CD4-positive, alpha-beta T cell treated with Interleukin-17A for 1 hour (primary cell): ENCODE results near the gene NIN.
A peak's percentile ranks its signal among the peaks of the same experiment; 100 is the strongest.
"Not testable (repeated sequence)": the region's sequence is repeated elsewhere in the genome, so short reads cannot be mapped to it uniquely, and the experiment has no call there.

Experiments used
- DNase-seq: peaks from one replicate; pipeline ENCODE4 v3.0.0-alpha.2; 2020

NIN gene

DNA sequence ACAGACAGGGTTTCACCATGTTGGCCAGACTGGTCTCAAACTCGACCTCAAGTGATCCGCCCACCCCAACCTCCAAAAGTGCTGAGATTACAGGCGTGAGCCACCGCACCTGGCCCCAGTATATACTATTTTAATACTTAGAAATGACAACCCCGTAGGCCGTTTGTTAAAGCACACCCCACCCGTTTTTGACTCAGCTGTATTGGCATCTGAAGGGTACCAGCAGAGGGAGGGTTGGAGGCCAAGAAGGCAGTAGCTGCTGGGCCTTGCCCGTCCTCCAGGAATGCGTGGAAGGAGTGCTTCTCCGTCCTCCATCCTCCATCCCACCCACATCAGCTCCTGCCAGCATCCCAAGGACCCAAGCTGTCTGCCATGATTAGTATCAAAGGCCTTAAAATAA, 6.3 kb upstream of the NIN start:
- DNase-seq, result no peak

DNA sequence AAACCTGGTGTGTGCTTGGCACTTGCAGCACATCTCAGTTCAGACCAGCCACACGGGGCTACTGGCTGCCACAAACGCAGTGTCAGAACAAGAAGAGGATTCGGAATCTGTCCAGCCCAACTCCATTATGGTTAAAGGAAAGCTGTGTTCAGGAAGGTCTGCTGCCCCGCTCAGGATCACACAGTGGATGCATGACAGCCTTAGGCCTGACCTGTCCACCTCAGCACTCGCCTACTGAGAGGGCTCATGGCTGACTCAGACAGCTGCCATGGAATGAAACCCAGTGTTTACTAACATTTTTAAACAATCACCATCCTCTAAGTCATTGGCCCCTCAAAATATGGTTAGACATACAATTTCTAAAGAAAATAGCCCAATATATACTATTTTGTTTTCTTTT, 5.6 kb upstream of the NIN start:
- no peak for DNase-seq

DNA sequence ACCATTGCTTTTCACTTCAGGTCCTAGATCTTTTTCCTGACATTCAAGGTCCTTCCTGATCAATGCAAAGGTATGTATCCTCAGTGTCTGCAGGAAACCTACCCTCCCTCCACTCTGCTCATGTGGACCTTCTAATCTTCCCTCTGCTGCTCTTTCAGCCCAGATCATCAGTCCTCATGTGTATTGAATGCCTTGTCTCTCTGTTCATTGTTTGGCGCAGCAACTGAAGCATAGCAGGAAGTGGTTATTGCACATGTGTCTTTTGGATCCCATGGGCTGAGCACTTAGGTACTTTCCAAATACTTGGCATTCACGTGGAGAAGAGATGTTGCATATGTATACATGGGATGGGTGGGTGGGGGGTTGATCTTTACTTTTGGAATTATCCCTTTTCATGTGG, 4.3 kb upstream of the NIN start:
- DNase-seq, result peak; percentile 57

DNA sequence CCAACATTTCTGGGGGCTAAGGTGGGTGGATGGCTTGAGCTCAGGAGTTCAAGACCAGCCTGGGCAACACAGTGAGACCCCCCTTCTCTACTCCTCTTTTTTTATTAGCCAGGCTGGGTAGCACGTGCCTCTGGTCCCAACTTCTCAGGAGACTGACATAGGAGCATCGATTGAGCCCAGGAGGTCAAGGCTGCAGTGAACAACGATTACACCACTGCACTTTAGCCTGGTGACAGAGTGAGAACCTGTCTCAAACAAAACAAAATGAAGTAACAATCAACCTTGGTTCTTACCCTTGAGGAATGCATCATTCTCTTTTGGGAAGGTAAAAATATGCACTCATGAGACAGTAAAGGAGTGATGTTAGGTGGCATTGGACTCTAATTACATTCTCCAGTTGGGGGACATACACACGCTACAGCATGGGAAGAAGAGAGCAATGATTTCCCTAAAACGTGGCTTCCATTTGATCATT, 3.9 kb upstream of the NIN start:
- DNase-seq, result no peak

DNA sequence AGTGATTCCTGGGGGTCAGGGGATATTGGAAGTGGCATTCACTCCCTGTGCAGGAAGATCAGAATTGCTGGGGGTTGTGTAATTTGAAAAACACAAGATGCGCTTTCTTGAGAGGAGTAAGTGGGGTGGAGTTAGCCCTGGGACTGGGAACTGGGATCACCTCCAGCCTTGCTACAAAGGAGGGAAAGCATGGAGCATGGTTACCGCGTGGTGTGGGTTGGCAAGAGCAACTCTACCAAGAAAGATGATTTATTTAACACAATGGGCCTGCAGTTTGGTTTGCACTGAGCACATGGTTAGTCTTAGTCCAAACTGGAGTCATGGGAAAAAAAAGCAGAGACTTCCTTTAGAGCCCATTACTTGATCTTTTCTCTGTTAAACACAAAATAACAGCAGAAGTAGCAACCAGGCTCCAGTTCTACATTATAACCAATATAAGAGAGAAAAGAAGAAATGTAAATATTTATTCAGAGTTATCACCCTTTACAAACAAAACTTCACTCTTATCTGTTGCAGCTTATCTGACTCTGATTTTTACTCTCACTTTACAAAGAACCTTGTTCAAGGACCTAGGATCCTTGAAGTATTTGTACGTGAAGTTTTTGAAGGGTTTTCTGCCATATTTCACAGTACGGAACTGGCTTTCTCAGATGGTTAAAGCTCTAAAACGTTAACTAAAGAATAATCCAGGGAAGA, 2.1 kb upstream of the NIN start:
- no peak for DNase-seq

DNA sequence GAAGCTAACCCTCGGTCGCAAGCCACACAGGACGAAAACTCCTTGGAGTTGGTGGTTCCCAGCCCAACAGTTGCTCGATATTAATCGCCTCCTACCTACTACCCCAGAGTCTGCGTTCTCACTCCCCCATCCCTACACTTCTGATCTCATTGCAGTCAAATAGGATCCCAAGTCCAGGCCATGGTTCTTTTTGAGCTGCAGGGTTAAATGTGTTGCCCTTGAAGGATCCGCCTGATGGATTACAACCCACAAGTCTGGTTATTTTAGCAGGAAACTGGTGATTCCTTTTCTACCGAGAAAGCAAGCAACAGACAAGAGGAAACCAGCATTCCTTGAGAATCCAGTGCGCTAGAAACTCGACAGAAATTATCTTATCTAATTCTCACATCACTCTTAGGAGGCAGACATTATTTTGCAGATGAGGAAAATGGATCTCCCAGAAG, 785 bp upstream of the NIN start:
- no peak for DNase-seq

DNA sequence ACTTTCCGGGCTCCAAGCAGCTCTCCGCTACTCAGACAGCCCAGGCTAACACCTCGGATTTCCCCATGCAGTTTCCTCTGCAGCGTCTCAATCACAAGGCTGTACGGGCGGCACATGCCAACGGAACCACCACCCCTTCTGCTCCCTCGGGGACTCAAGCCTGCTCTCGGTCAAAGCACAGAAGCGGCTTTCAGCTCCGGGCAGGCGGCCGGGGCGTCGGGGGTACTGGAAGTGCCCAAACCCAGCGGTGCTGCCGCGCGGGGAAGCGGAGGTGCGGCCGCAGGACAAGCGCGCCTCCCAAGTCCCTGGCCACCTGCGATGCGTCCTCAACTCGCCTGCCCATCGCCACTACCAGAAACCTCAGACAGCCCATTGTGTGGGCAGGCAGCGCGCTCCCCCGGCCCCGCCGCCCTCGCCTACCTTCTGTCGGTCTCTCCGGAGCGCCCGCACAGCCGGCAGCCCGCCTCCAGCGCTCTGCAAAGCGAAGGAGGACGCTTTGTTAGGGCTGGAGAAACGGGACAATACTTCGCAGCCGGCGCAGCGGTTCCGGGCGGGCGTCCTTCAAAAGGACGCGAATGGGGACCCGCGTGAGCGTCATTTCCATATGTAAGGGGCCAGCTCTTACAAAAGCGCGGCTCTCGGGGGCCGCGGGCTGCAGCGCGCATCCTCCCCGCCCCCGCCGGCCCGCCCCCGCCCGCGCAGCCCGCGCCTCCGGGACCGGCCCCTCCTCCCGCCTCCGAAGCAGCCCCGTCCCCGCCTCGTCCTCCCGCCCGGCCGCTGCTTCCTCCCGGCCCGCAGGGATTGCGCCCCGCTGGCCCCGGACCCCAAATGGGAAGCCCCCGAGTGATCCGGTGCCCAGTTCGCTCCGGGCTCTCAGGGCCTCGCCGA, 674 bp downstream of the NIN start:
- DNase-seq, result peak; percentile 66

DNA sequence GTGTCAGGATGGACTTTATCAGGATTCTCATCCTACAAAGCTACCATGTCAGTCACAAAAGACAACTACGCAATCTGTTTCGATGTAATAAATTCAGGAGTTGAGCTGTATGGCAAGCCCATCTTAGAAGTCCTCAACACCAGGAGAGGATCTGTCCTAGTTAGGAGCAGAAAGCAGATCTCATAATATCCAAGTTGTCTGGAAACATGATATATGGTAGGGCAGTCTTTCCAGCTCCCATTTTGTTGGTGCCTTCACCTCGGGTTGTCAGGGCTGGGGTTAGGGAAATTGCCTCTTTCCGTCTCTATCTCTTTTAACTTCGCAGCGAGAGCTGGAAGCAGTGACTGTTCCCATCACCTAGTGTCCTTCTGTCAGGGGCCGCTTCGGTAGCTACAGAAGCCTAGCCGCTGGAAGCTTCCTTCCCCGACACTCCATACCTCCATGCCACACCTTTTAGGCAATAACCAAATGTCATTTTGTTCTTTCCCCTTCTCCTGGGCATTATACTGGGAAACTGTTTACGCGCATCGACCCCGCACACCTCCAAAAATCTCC, 1.4 kb downstream of the NIN start:
- no peak for DNase-seq

DNA sequence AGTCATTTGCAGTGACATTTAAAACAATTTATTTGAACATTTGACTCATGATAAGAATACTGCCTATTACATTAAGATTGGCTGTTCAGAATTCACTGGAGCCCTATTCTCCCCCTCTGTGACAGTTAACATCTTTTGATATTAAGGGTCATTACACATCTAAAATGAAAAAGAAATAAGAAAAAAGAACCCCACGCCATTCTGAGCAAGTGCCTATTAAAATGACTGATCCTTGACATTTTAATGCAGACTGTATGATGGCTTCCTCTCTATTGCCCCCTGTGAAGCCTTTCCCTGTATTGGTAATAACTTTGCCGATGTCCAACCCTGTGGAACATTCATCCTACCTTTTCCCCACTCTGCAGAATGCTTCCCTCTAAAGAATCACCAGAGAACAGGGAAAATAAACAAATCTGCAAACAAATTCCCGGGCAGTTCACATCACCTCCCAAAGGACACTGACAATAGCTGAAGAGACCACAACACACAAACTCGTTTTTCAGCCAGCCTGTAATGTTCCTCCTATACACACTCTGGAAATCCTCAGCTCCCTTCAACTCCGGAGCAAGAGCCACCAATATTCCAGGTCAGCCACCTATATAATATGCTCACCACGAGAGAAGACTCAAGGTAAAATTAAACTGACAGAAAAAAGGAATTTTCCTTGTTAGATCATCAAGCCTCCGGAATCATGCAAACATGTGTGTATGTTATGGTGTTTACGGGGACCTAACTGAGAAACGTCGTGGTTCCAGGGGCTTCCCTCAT, 2.1 kb downstream of the NIN start:
- DNase-seq, result no peak

DNA sequence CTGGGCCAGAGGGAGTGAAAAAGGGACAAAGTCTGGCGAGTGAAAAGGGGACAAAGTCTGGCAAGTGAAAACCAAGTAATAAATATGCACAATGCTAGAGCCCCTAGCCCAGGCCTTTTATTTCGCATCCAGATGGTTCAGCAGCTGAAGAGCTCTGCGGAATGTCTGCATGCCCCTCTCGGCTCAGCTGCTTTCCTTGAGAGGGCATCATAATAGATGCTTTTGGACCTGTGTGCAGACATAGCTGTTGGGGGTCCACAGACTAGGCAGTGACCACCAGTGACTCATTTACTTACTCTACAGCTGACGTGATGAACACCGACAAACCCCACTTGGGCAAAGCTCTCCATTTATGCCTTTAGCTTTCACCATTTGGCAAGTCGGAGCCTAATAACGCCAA, 4.3 kb downstream of the NIN start:
- DNase-seq, result no peak

DNA sequence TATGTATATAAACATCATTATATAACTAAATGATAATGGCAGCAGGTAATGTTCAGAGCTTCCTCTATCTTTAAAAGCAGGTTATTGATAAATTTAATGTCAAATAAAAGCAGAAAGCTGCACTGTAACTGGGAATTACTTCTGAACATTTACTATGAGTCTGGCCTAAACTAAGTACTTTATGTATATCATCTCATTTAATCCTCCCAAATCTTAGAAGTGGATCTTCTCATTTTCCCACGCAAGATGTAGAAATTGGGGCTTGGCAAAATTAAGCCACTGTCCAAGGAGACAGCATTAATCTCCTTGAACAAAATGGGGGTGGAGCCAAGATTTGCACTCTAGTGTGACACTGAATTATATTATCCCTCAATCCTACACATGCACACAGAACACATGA, 5.7 kb downstream of the NIN start:
- no peak for DNase-seq

DNA sequence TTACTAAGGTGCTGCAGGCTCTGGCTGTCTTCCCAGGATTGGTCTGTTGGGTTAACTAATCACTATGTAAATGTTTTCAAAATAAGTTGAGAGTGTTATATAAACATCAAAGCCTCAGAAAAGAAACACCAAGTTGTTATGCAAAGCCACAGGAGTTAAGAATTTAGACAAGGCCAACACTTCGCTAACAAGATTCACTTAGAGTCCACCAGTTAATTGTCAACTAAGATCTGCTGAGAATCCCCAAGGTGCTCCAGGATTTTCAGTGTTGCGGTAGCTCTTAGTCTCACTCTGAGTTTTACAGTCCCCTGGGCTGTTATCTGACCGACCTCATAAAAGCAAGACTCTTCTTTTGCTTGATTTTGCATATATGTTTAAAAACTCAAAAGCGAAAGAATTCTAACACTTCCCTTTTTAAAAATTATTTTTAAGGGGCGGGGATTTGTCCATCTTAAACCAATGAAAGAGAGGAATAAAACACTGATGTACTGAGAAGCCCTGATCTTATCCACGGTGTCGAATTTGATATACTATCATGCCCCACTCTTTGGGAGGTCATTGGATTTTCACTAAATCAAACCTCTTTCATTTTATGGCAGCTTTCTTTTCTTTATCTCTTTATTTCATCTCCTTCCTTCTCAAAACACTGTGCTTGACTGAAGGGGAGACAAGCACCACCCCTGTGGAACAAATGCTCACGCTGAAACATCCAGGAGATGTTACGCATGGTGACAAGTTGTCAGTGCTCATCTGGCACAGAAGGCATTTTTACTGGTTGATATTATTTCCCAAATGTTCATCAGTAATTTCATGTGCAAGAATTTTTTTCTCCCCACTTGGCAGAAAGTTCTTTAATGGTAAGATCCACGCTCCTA, 7.0 kb downstream of the NIN start:
- DNase-seq, result peak; percentile 37

DNA sequence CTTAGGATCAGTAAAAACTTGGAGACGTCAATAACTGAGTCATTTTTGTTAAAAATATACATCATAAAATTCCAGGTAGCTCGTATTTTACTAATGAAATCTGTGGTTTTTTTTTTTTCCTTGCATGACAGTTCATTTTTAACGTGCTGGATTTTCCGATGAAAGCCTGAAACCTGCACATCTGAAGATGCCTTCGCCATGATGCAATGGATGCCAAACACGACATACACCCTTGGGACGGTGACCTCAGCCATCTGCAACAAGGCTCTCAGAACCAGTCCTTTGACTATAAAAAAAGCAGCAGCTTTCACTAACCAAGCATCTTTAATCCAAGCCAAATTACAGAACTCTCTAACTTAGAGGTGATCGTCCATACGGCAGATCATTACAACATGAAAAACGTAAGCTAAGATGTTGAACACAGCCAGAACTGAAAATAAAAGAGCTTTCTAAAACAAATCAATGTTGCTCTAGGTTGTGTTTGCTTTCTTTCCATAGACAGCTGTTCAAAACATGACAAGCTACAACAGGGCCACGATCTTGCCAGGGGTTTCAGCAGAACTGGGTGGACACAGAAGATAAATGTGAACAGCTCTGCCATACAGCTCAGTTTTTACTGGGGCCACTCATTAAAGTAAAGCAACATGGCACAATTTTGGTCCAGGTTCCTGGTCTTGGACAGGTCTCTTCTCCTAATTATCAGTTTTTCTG, 7.8 kb downstream of the NIN start:
- DNase-seq, result no peak

DNA sequence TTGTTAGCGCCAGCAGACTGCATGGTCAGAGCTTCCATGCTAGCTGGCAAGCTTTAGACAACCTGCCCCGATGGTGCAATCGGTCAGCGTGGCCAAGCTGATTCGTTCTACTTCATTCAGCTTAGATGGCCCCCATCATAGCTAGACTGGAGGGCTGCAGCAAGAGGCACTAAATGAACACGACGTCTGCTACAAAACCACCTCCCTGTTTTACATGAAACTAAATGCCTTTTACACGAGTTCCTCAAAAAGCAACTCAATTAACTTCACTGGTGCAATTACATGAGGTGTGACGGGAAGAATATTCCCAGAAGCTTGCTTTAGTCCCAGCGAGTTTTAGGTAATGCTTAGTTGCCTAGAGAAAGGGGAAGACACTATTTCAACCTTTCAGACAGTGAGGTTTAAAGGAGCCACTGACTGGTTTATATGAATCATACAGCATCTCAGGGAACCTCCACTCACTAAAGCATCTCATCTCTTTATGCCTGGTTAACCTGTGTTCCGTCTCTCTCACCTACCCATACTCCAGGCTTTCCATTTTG, 8.4 kb downstream of the NIN start:
- DNase-seq, result no peak

DNA sequence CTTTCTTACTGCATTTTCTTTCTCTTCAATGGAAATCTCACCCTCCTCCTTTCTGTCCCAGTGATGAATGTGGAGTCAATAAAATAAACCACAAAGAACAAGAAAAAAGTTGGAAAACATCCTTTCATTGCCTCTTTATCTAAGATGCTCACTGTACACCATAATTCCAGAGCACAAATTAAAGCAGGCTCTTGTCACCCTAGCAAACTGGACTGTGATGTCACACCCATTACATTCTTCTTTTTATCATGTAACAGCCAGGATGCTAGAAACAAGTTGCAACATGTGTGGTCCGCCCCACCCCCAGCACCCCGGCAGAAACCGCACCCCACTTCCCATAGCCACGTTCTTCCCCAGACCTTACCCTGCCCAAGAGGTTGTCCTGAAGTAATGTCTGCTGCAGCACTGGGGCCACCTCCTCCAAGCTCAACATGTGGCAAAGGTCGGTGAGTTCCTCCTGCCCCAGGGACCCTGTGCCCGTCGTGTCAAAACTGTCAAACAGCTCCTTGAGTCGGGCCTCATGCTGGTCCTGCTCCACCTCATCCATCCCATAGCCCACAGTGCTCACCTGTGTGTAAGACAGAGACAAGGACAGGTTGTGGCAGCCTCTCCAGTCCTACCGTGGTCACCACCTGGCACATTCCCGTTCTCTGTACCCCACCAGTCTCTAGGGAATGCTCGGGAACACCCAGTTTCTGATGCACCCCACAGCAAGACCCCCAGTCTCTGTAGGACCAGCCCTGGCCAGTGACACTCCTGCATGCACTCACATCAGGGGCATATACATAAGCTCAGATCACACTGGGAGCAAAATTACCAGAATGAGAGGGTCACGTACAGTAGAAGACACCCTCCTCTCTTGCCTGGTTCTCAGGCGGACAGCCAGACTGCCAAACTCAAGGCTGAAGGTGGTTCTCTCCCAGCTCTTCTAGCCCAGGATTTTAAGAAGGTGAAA, 9.2 kb downstream of the NIN start:
- peak; percentile 76 for DNase-seq

DNA sequence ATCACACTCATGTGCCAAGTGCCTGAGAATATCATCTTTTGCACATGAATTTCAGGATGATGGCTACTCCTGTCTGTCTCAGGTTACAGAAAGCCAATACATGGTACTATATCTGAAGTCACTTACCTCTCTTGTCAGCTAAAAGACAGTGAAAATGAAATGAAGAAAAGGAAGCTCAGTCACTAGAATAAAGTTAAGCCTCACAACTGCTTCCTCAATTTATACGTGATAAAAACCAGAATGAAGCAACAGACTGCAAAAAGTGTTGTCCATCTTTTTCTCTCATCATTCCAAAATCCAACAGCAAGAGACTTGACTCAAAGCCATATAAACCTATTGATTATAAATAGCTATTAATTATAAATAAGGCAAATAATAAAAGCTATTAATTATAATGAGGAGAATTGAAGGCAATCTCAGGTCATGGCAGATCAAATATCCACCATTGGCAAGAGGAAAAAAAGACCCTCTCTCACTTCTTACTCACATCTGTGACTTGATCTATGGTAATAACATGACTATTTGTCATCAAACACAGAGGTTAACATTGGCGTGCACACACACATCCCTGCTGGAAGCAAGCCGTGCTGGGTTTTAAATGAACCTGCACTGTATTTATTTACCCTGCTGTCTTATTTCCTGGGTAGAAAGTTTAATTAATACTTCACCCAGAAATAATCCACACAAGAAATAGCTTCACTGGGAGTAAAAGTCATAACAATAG, 10.0 kb downstream of the NIN start:
- no peak for DNase-seq

DNA sequence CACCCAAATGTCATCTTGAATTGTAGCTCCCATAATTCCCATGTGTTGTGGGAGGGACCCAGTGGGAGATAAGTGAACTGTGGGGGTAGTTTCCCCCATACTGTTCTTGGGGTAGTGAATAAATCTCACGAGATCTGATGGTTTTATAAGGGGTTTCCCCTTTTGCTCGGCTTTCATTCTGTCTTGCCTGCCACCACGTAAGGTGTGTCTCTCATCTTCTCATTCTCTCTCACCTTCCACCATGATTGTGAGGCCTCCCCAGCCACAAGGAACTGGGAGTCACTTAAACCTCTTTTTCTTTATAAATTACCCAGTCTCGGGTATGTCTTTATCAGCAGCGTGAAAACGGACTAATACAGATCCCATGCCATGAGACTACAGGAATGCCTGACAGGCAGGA, 11.7 kb downstream of the NIN start:
- DNase-seq, result peak; percentile 44

DNA sequence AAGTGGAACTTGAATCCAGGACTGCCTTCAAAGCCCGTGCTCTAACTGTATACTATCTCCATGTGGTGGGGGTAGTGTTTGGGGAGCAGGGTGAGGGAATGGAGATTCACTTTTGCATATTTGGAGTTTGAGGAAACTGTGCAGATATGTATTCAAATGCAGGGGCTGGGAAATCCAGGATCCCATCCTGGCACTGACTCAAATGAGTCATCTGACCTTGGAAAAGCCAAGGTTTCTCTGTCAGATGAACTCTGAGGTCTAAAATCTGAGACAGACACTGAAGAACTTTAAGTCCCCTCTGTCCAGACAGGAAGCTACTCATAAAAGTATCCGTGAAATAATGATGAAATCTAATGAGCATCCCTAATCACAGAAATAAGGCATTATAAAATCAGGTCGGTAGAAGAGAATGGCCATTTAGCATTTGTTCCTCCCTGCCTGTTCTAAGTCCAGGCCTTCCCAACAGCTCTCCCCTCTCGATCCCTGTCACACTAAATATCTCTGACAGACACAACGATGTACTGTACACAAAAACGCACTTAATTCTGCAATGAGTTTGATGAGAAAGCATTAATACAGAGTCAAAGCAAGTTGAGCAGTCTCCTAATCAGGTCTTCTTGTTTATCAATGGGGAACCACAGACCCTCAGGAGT, 14.4 kb downstream of the NIN start:
- no peak for DNase-seq

DNA sequence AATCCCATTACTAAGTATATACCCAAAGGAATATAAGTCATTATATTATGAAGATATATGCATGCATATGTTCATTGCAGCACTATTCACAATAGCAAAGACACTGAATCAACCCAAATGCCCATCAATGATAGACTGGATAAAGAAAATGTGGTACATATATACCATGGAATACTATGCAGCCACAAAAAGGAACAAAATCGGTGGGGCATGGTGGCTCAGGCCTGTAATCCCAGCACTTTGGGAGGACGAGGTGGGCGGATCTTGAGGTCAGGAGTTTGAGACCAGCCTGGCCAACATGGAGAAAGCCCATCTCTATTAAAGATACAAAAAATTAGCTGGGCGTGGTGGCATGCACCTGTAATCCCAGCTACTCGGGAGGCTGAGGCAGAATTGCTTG, 15.4 kb downstream of the NIN start:
- DNase-seq, result not testable (repeated sequence)
